IMR-90 (cell line): ENCODE results near the gene URB1.

Source experiments
- CTCF ChIP-seq: conservative IDR thresholded peaks from 2 replicates; pipeline ENCODE4 v1.5.1; 2012; ENCODE audit warnings: mild to moderate bottlenecking, low read depth, low read length, improper control_type of control experiment
- ELK1 ChIP-seq: fragments of 150-350 bp; IDR thresholded peaks from 2 replicates; pipeline ENCODE4 v1.6.1; 2016; ENCODE audit warnings: low read depth, mild to moderate bottlenecking, low read length, moderate library complexity, borderline replicate concordance
- MXI1 ChIP-seq: IDR thresholded peaks from 2 replicates; pipeline ENCODE4 v1.6.1; 2012; ENCODE audit warnings: low read depth, mild to moderate bottlenecking, low read length, moderate library complexity, borderline replicate concordance
- RFX5 ChIP-seq: IDR thresholded peaks from 2 replicates; pipeline ENCODE4 v1.8.0; 2012; ENCODE audit warnings: low read depth, mild to moderate bottlenecking, low read length, moderate library complexity
- SMC3 ChIP-seq: fragments of 150-350 bp; IDR thresholded peaks from 2 replicates; pipeline ENCODE4 v1.6.1; 2016; ENCODE audit warnings: low read depth, mild to moderate bottlenecking, antibody characterized with exemption, low read length, moderate library complexity

GRCh38 chr21:32297449-32297848, 95.4 kb downstream of the URB1 start:
- no peak for TF ChIP-seq CTCF
- TF ChIP-seq ELK1 = no peak
- TF ChIP-seq SMC3 = no peak
- no peak for TF ChIP-seq MXI1
- TF ChIP-seq RFX5 = no peak
